Subcutaneous abdominal adipose tissue (tissue), 5 donors: ENCODE data around the gene PHF23.

ENCODE experiments used
- H3K27ac ChIP-seq: one replicate; pipeline ENCODE4 v1.7.0; 2013; ENCODE audit warnings: low read depth, mild to moderate bottlenecking, inconsistent platforms, low read length, moderate library complexity
- H3K27me3 ChIP-seq, 5 donors: one replicate each; pipeline ENCODE4 v1.7.0; 2013; ENCODE audit warnings: low read length in 5 of 5, inconsistent platforms in 1 of 5; ENCODE audit not compliant: control insufficient read depth in 5 of 5, insufficient read depth in 4 of 5
- H3K36me3 ChIP-seq, 5 donors: one replicate each; pipeline ENCODE4 v1.7.0; 2013; ENCODE audit warnings: low read length in 5 of 5; ENCODE audit not compliant: control insufficient read depth in 5 of 5, insufficient read depth in 5 of 5
- H3K4me1 ChIP-seq, 5 donors: one replicate each; pipeline ENCODE4 v1.7.0; 2013; ENCODE audit warnings: low read length in 5 of 5, mild to moderate bottlenecking in 3 of 5, moderate library complexity in 1 of 5; ENCODE audit not compliant: control insufficient read depth in 5 of 5, insufficient read depth in 5 of 5
- H3K4me3 ChIP-seq, 5 donors: one replicate each; pipeline ENCODE4 v1.7.0; 2013; ENCODE audit warnings: low read length in 5 of 5, low read depth in 1 of 5
- H3K9ac ChIP-seq, 5 donors: one replicate each; pipeline ENCODE4 v1.7.0; 2013; ENCODE audit warnings: low read length in 5 of 5, mild to moderate bottlenecking in 4 of 5, moderate library complexity in 3 of 5
- H3K9me3 ChIP-seq, 5 donors: one replicate each; pipeline ENCODE4 v1.7.0; 2013; ENCODE audit warnings: low read length in 5 of 5; ENCODE audit not compliant: control insufficient read depth in 5 of 5
- donor health status: healthy.
- donor health status: healthy.
- donor health status: healthy.
- donor health status: healthy.
- donor health status: healthy.

PHF23 gene

GRCh38 chr17:7221278-7222092 is 17.8 kb downstream of the PHF23 start:
- H3K9ac ChIP-seq, result peak overlapping the region in 3 of 5 donors; percentile 4 to 98 (median 96)
- H3K4me1 ChIP-seq, result peaks cover 12 to 72% (median 58%) of the 10 kb centered on the region in 5 donors
- H3K36me3 ChIP-seq, result peaks cover 0 to 54% (median 54%) of the 10 kb centered on the region in 5 donors
- H3K27me3 ChIP-seq, result peaks cover 0 to 9% (median 0%) of the 10 kb centered on the region in 5 donors
- H3K9me3 ChIP-seq, result no peaks in the 10 kb centered on the region
- H3K27ac ChIP-seq, result peak overlapping the region; percentile 98
- peak overlapping the region in 3 of 5 donors; percentile 79 to 91 (median 89) for H3K4me3 ChIP-seq

DNA sequence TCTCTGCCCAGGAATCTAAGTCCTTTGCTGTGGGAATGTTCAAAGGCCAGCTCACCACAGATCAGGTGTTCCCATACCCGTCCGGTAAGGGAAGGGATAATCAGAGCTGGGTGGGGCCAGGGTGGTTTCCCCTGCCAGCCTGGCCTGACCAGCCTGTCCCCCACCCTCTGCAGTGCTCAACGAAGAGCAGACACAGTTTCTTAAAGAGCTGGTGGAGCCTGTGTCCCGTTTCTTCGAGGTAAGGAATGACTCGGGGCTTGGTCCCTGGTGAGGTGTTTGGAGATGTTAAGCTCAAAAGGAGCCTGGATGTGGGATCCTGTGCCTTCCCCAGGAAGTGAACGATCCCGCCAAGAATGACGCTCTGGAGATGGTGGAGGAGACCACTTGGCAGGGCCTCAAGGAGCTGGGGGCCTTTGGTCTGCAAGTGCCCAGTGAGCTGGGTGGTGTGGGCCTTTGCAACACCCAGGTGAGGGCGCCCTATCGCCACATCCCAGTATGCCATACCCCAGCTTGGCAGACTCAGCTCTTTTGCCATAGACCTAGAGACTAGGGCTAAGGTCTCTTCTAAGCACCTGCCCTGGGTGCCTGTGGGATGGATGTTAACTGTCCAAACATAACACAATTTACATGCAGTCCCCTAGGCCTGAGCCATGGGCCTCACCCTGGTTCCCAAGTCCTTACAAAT is 18.5 kb downstream of the PHF23 start:
- H3K36me3 ChIP-seq, result peaks cover 0 to 46% (median 46%) of the 10 kb centered on the region in 5 donors
- peak overlapping the region; percentile 93 to 99 (median 98) for H3K9ac ChIP-seq
- peaks cover 0 to 9% (median 4%) of the 10 kb centered on the region in 5 donors for H3K27me3 ChIP-seq
- peak overlapping the region; percentile 98 for H3K27ac ChIP-seq
- H3K4me3 ChIP-seq, result peak overlapping the region; percentile 79 to 94 (median 89)
- H3K4me1 ChIP-seq, result peaks cover 12 to 79% (median 63%) of the 10 kb centered on the region in 5 donors
- H3K9me3 ChIP-seq, result no peaks in the 10 kb centered on the region

GRCh38 chr17:7219812-7220592 is 19.3 kb downstream of the PHF23 start, which contains the start of the genes ACADVL and DLG4:
TSS of gene ACADVL (plus strand) at chr17:7219938. CDS start at chr17:7219985, 47 bp downstream.
TSS of gene DLG4 (minus strand) at chr17:7219836.
- Histone ChIP-seq H3K9me3 (no peaks in the 10 kb centered on the region), H3K36me3 (peaks cover 0 to 40% (median 39%) of the 10 kb centered on the region in 5 donors), H3K4me1 (peaks cover 12 to 85% (median 68%) of the 10 kb centered on the region in 5 donors), H3K9ac (peak within 1 kb of the TSS; percentile 93 to 99 (median 98)), H3K4me3 (peak within 1 kb of the TSS; percentile 79 to 94 (median 89)), H3K27me3 (peaks cover 0 to 9% (median 4%) of the 10 kb centered on the region in 5 donors), H3K27ac (peak within 1 kb of the TSS; percentile 98)

GRCh38 chr17:7219229-7219811 is 19.9 kb downstream of the PHF23 start:
- Histone ChIP-seq H3K27me3 (peaks cover 0 to 9% (median 4%) of the 10 kb centered on the region in 5 donors), H3K4me1 (peaks cover 12 to 88% (median 75%) of the 10 kb centered on the region in 5 donors), H3K9me3 (no peaks in the 10 kb centered on the region), H3K36me3 (peaks cover 0 to 34% (median 33%) of the 10 kb centered on the region in 5 donors), H3K9ac (peak overlapping the region; percentile 12 to 99 (median 96)), H3K27ac (peak overlapping the region; percentile 98), H3K4me3 (peak overlapping the region; percentile 76 to 94 (median 83))

- Histone ChIP-seq H3K27ac (peak overlapping the region; percentile 98), H3K9me3 (no peaks in the 10 kb centered on the region), H3K27me3 (peaks cover 0 to 9% (median 4%) of the 10 kb centered on the region in 5 donors), H3K36me3 (peaks cover 0 to 28% (median 27%) of the 10 kb centered on the region in 5 donors), H3K4me1 (peaks cover 13 to 88% (median 76%) of the 10 kb centered on the region in 5 donors), H3K4me3 (no peak overlapping the region), H3K9ac (peak overlapping the region in 1 of 5 donors; percentile 98)
Measured at GRCh38 chr17:7218758-7219157, 20.5 kb downstream of the PHF23 start.

DNA sequence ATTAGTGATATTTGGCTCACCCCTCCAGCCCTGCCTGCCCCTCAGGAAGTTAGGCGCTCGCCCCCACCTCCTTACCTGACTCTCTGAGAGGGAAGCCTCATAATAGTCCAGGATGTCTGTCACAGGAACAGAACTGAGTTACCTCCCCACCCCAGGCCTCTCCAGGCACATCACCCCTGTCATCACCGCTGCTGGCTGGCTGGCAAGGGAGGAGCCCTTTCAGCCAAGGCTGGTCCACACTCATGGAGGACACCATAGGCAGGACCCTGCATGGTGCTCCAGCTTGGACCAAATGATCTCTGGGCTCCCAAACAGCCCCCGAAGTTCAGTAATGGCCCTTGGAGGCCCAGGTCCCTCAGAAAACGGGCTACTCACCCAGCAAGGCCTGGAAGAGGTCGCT is 21.1 kb downstream of the PHF23 start:
- H3K27ac ChIP-seq, result no peak overlapping the region
- H3K36me3 ChIP-seq, result peaks cover 0 to 22% (median 21%) of the 10 kb centered on the region in 5 donors
- H3K4me3 ChIP-seq, result peak overlapping the region in 1 of 5 donors; percentile 36
- peaks cover 0 to 9% (median 4%) of the 10 kb centered on the region in 5 donors for H3K27me3 ChIP-seq
- peaks cover 13 to 87% (median 78%) of the 10 kb centered on the region in 5 donors for H3K4me1 ChIP-seq
- no peaks in the 10 kb centered on the region for H3K9me3 ChIP-seq
- H3K9ac ChIP-seq, result peak overlapping the region in 2 of 5 donors; percentile 53 to 72

DNA sequence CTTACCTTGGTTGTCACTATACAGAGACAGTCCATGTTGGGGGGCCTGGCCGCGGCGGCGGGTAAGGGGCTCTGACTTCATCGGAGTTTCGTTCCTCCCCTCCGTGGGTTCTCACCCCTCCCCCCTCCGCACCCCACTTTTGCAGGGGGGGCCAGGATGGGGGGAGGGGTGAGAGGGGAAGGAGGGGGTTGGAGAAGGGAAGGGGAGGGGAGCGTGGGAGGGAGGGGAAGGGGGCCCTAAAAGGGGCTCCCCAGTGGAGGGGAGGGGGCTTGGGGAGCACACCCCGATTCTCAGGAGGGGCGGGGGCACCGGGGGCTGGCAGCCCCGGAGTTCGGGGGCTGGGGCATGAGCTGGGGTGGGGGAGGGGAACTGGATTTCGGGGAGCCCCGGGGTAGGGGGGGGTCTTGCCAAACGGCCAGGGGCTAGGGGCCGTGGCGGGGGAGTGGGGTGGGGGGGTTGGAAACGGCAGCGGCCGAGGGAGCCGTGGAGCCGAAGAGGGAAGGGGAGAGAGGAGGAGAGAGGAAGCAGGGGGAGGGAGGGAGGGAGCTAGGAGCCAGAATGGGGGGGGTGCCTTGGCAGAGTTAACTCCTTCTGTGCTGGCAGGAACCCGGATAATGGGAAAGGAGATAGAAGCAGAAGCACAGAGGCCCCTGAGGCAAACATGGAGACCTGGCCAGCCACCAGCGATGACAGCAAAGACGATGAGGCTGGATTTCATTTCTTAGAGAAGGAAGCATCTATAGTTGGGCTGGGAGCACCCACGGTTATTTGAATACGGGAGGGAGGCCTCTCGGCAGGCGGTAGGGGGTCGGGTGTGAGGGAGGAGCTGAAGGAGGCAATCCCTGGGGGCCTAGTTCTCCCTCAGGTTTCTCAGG is 21.9 kb downstream of the PHF23 start:
- peaks cover 0 to 9% (median 4%) of the 10 kb centered on the region in 5 donors for H3K27me3 ChIP-seq
- H3K36me3 ChIP-seq, result peaks cover 0 to 14% (median 13%) of the 10 kb centered on the region in 5 donors
- no peaks in the 10 kb centered on the region for H3K9me3 ChIP-seq
- peak overlapping the region; percentile 36 to 57 (median 49) for H3K4me3 ChIP-seq
- peaks cover 13 to 82% (median 74%) of the 10 kb centered on the region in 5 donors for H3K4me1 ChIP-seq
- peak overlapping the region in 2 of 5 donors; percentile 41 to 72 for H3K9ac ChIP-seq
- no peak overlapping the region for H3K27ac ChIP-seq

DNA sequence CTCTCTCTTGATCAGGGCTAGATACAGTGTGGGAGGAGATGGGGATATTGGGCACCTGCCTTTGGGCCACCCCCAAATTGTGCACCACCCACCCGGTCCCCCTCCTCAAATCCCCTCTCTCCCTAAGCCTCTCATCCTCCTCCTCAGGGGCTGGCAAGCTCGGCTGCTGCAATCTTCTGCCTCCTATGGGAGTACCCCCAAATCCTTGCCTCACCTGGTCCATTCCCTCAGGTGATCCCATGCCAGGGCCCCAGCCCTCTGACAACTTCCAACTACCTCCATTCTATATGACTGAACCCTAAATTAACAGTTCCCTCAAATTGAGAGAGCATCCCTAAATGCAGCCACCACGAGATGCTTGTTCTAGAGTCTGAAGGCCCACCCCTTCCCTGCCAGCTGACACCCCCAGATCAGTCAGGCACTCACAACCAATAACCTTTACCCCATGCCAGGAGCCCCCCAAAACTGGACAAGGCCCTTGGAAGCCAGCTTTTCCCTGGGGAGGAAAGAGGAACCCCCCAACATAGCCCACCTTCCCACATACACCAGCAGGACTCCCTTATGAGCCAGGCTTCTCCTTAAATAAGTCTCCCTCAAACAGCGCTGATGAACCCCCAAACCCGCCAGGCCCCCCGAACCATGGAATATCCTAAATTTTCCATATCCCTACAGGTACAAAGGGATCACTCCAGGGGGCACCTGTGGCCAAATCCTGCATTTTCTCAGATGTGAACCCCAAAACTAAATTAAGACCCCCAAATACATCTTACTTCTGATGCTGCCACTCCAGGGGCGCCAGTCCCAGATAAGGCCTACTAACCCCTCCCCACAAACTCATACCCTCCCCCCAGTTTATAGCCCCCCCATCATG is 22.8 kb downstream of the PHF23 start:
- Histone ChIP-seq H3K27ac (no peak overlapping the region), H3K9me3 (no peaks in the 10 kb centered on the region), H3K27me3 (peaks cover 0 to 12% (median 4%) of the 10 kb centered on the region in 5 donors), H3K9ac (peak overlapping the region in 1 of 5 donors; percentile 48), H3K4me1 (peaks cover 12 to 73% (median 66%) of the 10 kb centered on the region in 5 donors), H3K36me3 (peaks cover 0 to 6% (median 5%) of the 10 kb centered on the region in 5 donors), H3K4me3 (peak overlapping the region in 2 of 5 donors; percentile 35 to 40)
